Smooth muscle cell (in vitro differentiated cells): ENCODE measurements around the gene GIT1. TPM values are rescaled to one million over a fixed set of nuclear protein-coding genes. Genes with fewer than 3 reads are reported as not detected.

ENCODE experiments used
- DNase-seq: peaks from one replicate; lab custom pipeline; 2025; ENCODE audit not compliant: unreplicated experiment; lab: John Stamatoyannopoulos, UW
- H2AFZ ChIP-seq: fragments of 200-600 bp; sonication (generic); 2 replicates; pipeline ENCODE4 v1.6.0; 2016; ENCODE audit warnings: antibody characterized with exemption, low read depth, mild to moderate bottlenecking
- H3F3A ChIP-seq: fragments of 200-600 bp; sonication (generic); 2 replicates; pipeline ENCODE4 v1.6.0; 2017; ENCODE audit warnings: antibody characterized with exemption, low read depth
- H3K27ac ChIP-seq: fragments of 200-600 bp; sonication (generic); 2 replicates; pipeline ENCODE4 v1.5.1; 2016; ENCODE audit warnings: low read depth, mild to moderate bottlenecking
- H3K27me3 ChIP-seq: fragments of 200-600 bp; sonication (generic); 2 replicates; pipeline ENCODE4 v1.6.1; 2016; ENCODE audit warnings: low read depth, mild to moderate bottlenecking
- H3K36me3 ChIP-seq: fragments of 200-600 bp; sonication (generic); 2 replicates; pipeline ENCODE4 v1.5.1; 2016; ENCODE audit warnings: low read depth
- H3K4me1 ChIP-seq: fragments of 200-600 bp; sonication (generic); 2 replicates; pipeline ENCODE4 v1.5.1; 2016; ENCODE audit warnings: low read depth
- H3K4me2 ChIP-seq: fragments of 200-600 bp; sonication (generic); 2 replicates; pipeline ENCODE4 v1.6.0; 2016; ENCODE audit warnings: mild to moderate bottlenecking
- H3K4me3 ChIP-seq: fragments of 200-600 bp; sonication (generic); 2 replicates; pipeline ENCODE4 v1.5.1; 2016; ENCODE audit warnings: mild to moderate bottlenecking
- H3K79me2 ChIP-seq: fragments of 200-600 bp; sonication (generic); 2 replicates; pipeline ENCODE4 v1.6.0; 2016; ENCODE audit warnings: low read depth, mild to moderate bottlenecking
- H3K9ac ChIP-seq: fragments of 200-600 bp; sonication (generic); 2 replicates; pipeline ENCODE4 v1.6.0; 2016; ENCODE audit warnings: low read depth
- H3K9me3 ChIP-seq: fragments of 200-600 bp; sonication (generic); replicated peaks from 2 replicates; pipeline ENCODE4 v1.5.1; 2016; ENCODE audit warnings: low read depth
- H4K20me1 ChIP-seq: fragments of 200-600 bp; sonication (generic); 2 replicates; pipeline ENCODE4 v1.6.0; 2016; ENCODE audit warnings: low read depth
- WGBS: methylation state at CpG from one replicate; pipeline ENCODE4 v1.1.7; 2016; ENCODE audit warnings: low lambda C conversion rate; 5-methylcytosine and 5-hydroxymethylcytosine counted together
- polyA plus RNA-seq: library from polyadenylated mRNA; unstranded; fragments of >200 nt; fragmentation: Nextera tagmentation; extraction: Ambion mirVana; gene quantifications from 2 replicates; pipeline ENCODE4 v1.2.1, GENCODE V29; 2016
- total RNA-seq: library from RNA; depleted of rRNA; stranded (reverse); fragments of >200 nt; gene quantifications from 2 replicates; pipeline ENCODE4 v1.2.3, GENCODE V29; 2014
- TF ChIP-seq, protein P1 (sequence below): fragments of 200-600 bp; sonication (generic); IDR thresholded peaks from 2 replicates; pipeline ENCODE4 v1.5.1; 2017; ENCODE audit warnings: borderline replicate concordance, mild to moderate bottlenecking, antibody characterized with exemption; ENCODE audit not compliant: insufficient read depth, poor library complexity, severe bottlenecking

The GIT1 gene
- total and polyA plus RNA-seq, 2 experiments from 2014 or later: 17.6 to 23.0 TPM

DNA sequence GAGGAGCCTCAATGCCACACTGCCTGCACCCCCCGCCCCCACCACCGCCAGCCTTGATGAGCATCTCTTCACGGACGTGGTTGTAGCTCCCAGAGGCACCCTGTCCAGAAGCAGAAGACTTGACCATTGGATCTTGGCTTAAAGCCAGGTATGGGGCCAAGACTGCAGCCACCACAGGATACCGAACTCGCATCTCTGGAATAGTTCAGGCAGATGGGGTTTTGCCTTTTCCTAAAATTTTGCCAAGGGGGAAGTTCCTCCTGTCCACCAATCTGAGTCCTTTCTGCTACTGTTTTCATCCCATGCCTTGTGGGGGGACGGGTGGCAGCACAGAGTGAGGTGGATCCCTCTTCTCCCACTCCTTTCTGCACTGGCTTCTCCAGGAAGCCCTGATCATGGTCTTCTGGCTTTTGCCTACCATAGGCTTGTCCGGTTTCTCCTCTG, 32.3 kb upstream of the GIT1 start:
- H4K20me1 ChIP-seq: no peaks in the 10 kb centered on the region
- no peak overlapping the region for H3K27ac ChIP-seq
- H3K9ac ChIP-seq: no peak overlapping the region
- peaks cover 10% of the 10 kb centered on the region for H3K4me1 ChIP-seq
- TF ChIP-seq, protein P1, sequence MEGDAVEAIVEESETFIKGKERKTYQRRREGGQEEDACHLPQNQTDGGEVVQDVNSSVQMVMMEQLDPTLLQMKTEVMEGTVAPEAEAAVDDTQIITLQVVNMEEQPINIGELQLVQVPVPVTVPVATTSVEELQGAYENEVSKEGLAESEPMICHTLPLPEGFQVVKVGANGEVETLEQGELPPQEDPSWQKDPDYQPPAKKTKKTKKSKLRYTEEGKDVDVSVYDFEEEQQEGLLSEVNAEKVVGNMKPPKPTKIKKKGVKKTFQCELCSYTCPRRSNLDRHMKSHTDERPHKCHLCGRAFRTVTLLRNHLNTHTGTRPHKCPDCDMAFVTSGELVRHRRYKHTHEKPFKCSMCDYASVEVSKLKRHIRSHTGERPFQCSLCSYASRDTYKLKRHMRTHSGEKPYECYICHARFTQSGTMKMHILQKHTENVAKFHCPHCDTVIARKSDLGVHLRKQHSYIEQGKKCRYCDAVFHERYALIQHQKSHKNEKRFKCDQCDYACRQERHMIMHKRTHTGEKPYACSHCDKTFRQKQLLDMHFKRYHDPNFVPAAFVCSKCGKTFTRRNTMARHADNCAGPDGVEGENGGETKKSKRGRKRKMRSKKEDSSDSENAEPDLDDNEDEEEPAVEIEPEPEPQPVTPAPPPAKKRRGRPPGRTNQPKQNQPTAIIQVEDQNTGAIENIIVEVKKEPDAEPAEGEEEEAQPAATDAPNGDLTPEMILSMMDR: no peak
- no peaks in the 10 kb centered on the region for H3K9me3 ChIP-seq
- no peaks in the 10 kb centered on the region for H3K79me2 ChIP-seq
- no peaks in the 10 kb centered on the region for H3K36me3 ChIP-seq
- no peak for DNase-seq
- H3F3A ChIP-seq: no peaks in the 10 kb centered on the region
- peak overlapping the region; percentile 75 for H3K4me3 ChIP-seq
- peak overlapping the region; percentile 98 for H3K4me2 ChIP-seq
- no peak overlapping the region for H2AFZ ChIP-seq
- 73% methylated on average over 8 of the region's 8 CpGs for WGBS
- peaks cover 18% of the 10 kb centered on the region for H3K27me3 ChIP-seq

DNA sequence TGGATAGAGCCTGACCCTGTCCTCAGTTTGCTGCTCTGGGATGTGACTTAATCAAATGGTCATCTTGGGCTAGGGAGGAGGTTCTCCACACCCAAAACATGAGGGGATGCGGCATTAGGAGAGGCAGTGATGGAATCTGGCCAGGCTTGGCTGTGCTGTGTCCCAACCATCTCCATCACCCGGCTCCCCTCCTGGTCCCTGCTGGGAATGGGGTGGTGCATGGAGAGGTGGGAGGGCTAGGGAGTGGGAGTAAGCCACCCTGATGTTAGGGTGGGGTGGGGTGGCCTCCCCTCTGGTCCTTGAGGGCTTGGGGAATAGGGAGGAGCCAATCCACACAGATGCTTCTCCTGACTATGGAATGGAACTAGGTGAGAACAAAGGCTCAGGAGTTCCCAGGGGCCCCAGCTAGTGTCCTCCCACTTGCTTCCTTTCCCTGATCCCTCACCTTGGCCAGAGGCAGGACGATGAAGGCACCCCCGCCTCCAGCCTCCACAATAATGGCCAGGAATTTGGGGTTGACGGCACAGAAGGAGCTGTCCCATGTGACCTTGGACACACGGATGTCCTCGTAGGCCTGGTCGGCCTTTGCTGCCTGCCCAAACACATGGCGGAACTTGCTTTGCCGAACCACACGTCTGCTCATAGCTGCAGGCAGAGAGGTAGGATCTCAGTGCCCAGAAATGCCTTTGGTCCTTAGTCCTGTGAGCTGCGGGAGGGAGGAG, 31.5 kb upstream of the GIT1 start:
- no peak overlapping the region for H2AFZ ChIP-seq
- H3K9me3 ChIP-seq: no peaks in the 10 kb centered on the region
- peaks cover 16% of the 10 kb centered on the region for H3K4me1 ChIP-seq
- no peak overlapping the region for H3K27ac ChIP-seq
- 96% methylated on average over 12 of the region's 12 CpGs for WGBS
- H3K4me3 ChIP-seq: no peak overlapping the region
- no peak overlapping the region for H3K9ac ChIP-seq
- H3K4me2 ChIP-seq: no peak overlapping the region
- no peak for DNase-seq
- no peaks in the 10 kb centered on the region for H4K20me1 ChIP-seq
- no peaks in the 10 kb centered on the region for H3K36me3 ChIP-seq
- TF ChIP-seq, protein P1: no peak
- peaks cover 26% of the 10 kb centered on the region for H3K27me3 ChIP-seq
- H3F3A ChIP-seq: no peaks in the 10 kb centered on the region
- no peaks in the 10 kb centered on the region for H3K79me2 ChIP-seq

DNA sequence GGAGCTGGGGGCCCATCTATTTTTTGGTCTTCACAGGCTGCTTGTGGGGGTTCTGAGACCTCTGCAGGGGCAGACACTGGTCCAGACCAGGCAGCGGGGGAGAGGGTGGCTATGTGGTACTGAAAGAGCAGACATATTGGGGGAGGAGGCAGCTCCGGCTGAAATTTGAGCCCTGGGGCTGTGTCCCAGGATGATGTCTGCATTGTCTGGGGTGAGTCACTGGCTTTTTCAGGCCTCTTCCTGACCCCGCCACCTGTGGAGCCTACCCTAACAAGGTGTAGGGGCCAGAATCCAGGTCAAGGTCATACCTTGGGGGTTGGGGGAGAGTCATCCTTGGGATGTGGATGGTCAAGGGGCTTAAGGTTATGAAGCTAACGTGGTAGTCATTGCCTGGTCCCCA, 30.8 kb upstream of the GIT1 start:
- Histone ChIP-seq H2AFZ (no peak overlapping the region), H3K4me3 (no peak overlapping the region), H3K79me2 (no peaks in the 10 kb centered on the region), H3K36me3 (no peaks in the 10 kb centered on the region), H3F3A (no peaks in the 10 kb centered on the region), H4K20me1 (no peaks in the 10 kb centered on the region), H3K27ac (no peak overlapping the region), H3K9me3 (no peaks in the 10 kb centered on the region), H3K4me1 (peaks cover 17% of the 10 kb centered on the region), H3K27me3 (peaks cover 26% of the 10 kb centered on the region), H3K4me2 (no peak overlapping the region), H3K9ac (no peak overlapping the region)
- 76% methylated on average over 4 of the region's 4 CpGs for WGBS
- TF ChIP-seq, protein P1: no peak
- DNase-seq: no peak

DNA sequence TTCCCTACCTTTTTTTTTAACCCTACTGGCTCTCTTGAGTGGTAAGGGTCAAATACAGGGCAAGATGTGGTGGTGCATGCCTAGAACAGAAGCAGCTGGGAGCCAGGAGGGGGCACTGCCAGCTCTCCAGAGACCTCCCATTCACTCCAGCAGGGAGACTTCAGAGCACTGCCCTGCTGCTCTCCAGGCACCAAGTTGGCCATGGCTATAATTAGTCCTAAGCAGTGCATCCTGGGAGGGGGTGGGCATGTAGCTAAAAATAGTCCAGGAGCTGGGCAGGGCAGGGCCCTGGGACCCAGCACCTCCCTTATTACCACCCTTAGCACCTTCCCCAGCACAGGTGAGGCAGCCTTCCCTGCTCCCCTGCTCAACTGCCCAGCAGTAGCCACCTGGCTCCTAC, 29.8 kb upstream of the GIT1 start:
- Histone ChIP-seq H4K20me1 (no peaks in the 10 kb centered on the region), H3K27me3 (peaks cover 26% of the 10 kb centered on the region), H3K9ac (no peak overlapping the region), H2AFZ (no peak overlapping the region), H3K79me2 (no peaks in the 10 kb centered on the region), H3K4me2 (no peak overlapping the region), H3K4me1 (peaks cover 27% of the 10 kb centered on the region), H3K27ac (no peak overlapping the region), H3F3A (no peaks in the 10 kb centered on the region), H3K36me3 (no peaks in the 10 kb centered on the region), H3K9me3 (no peaks in the 10 kb centered on the region), H3K4me3 (no peak overlapping the region)
- DNase-seq: no peak
- TF ChIP-seq, protein P1: peak; percentile 21
